OCI-LY3 (cell line): Measurements from ENCODE around the gene TMEM51.
A peak's percentile ranks its signal among the peaks of the same experiment; 100 is the strongest.

Experiments used
- H2AFZ ChIP-seq: fragments of 200-600, 300-600 bp; shearing (Covaris generic); 2 replicates; pipeline ENCODE4 v1.6.0; 2014; ENCODE audit warnings: antibody characterized with exemption, low read depth, low read length
- H3K27ac ChIP-seq: fragments of 200-600, 300-600 bp; sonication (generic); 2 replicates; pipeline ENCODE4 v1.5.1; 2014; ENCODE audit warnings: mild to moderate bottlenecking, low read length, moderate library complexity, mixed read lengths
- H3K27me3 ChIP-seq: fragments of 200-600, 300-600 bp; sonication (generic); 2 replicates; pipeline ENCODE4 v1.6.1; 2014; ENCODE audit warnings: low read depth, low read length, mixed read lengths
- H3K36me3 ChIP-seq: fragments of 200-600, 300-600 bp; sonication (generic); replicated peaks from 2 replicates; pipeline ENCODE3; 2014; ENCODE audit warnings: low read depth, low read length, mixed read lengths
- H3K4me1 ChIP-seq: fragments of 300-600, 200-600 bp; sonication (generic); 2 replicates; pipeline ENCODE4 v1.6.1; 2014; ENCODE audit warnings: low read length, mixed read lengths
- H3K4me2 ChIP-seq: fragments of 200-600, 300-600 bp; sonication (generic); 2 replicates; pipeline ENCODE4 v1.6.1; 2014; ENCODE audit warnings: low read length, mixed read lengths
- H3K4me3 ChIP-seq: fragments of 300-600, 200-600 bp; sonication (generic); 2 replicates; pipeline ENCODE4 v1.5.1; 2014; ENCODE audit warnings: antibody characterized with exemption, mild to moderate bottlenecking, low read length, moderate library complexity
- H3K79me2 ChIP-seq: fragments of 300-600, 200-600 bp; shearing (Covaris generic); 2 replicates; pipeline ENCODE4 v1.6.1; 2014; ENCODE audit warnings: mild to moderate bottlenecking, low read length, mixed read lengths
- H3K9ac ChIP-seq: fragments of 300-600, 200-600 bp; shearing (Covaris generic); 2 replicates; pipeline ENCODE4 v1.6.0; 2014; ENCODE audit warnings: mild to moderate bottlenecking, low read length, moderate library complexity
- H3K9me3 ChIP-seq: fragments of 200-600, 300-600 bp; shearing (Covaris generic); 2 replicates; pipeline ENCODE4 v1.6.1; 2014; ENCODE audit warnings: low read length, mixed read lengths; ENCODE audit not compliant: insufficient read depth
- H4K20me1 ChIP-seq: fragments of 200-600, 300-600 bp; sonication (generic); 2 replicates; pipeline ENCODE4 v1.6.1; 2016; ENCODE audit warnings: low read length, mixed read lengths; ENCODE audit not compliant: insufficient read depth
- CTCF ChIP-seq: fragments of 200-600, 300-600 bp; sonication (generic); IDR thresholded peaks from 2 replicates; pipeline ENCODE4 v1.5.1; 2014; ENCODE audit warnings: antibody characterized with exemption, low read length, low read depth
- EZH2phosphoT487 ChIP-seq: fragments of 200-600 bp; shearing (Covaris generic); IDR thresholded peaks from 2 replicates; pipeline ENCODE4 v1.6.1; 2018; ENCODE audit warnings: antibody characterized with exemption, mixed run types, low read depth

Gene TMEM51

GRCh38 chr1:15156807-15157380 lies 3.3 kb downstream of the TMEM51 start:
- Histone ChIP-seq H3K4me3 (peak overlapping the region; percentile 43), H3K4me1 (peaks cover 16% of the 10 kb centered on the region), H3K4me2 (peak overlapping the region; percentile 68; the same call in 1 of the 2 replicates), H3K27ac (no peak overlapping the region), H3K9me3 (no peaks in the 10 kb centered on the region), H3K27me3 (no peaks in the 10 kb centered on the region), H3K79me2 (no peaks in the 10 kb centered on the region), H2AFZ (peak overlapping the region; percentile 82), H4K20me1 (no peaks in the 10 kb centered on the region), H3K36me3 (no peaks in the 10 kb centered on the region), H3K9ac (no peak overlapping the region)
- no peak for TF ChIP-seq CTCF
- TF ChIP-seq EZH2phosphoT487, result no peak

GRCh38 chr1:15157524-15158399 lies 4.2 kb downstream of the TMEM51 start:
- no peaks in the 10 kb centered on the region for H3K79me2 ChIP-seq
- H3K9ac ChIP-seq, result no peak overlapping the region
- H3K4me1 ChIP-seq, result peaks cover 16% of the 10 kb centered on the region
- no peaks in the 10 kb centered on the region for H3K36me3 ChIP-seq
- H3K4me3 ChIP-seq, result no peak overlapping the region
- no peaks in the 10 kb centered on the region for H4K20me1 ChIP-seq
- H3K9me3 ChIP-seq, result no peaks in the 10 kb centered on the region
- no peak for TF ChIP-seq CTCF
- no peak for TF ChIP-seq EZH2phosphoT487
- H3K27ac ChIP-seq, result no peak overlapping the region
- H2AFZ ChIP-seq, result no peak overlapping the region
- H3K4me2 ChIP-seq, result no peak overlapping the region
- no peaks in the 10 kb centered on the region for H3K27me3 ChIP-seq

GRCh38 chr1:15158506-15159165 lies 5.1 kb downstream of the TMEM51 start:
- no peaks in the 10 kb centered on the region for H4K20me1 ChIP-seq
- no peaks in the 10 kb centered on the region for H3K9me3 ChIP-seq
- no peak overlapping the region for H3K27ac ChIP-seq
- no peak overlapping the region for H3K9ac ChIP-seq
- H3K4me3 ChIP-seq, result no peak overlapping the region
- TF ChIP-seq CTCF, result no peak
- no peak for TF ChIP-seq EZH2phosphoT487
- H2AFZ ChIP-seq, result no peak overlapping the region
- peaks cover 16% of the 10 kb centered on the region for H3K4me1 ChIP-seq
- H3K4me2 ChIP-seq, result no peak overlapping the region
- H3K79me2 ChIP-seq, result no peaks in the 10 kb centered on the region
- H3K36me3 ChIP-seq, result no peaks in the 10 kb centered on the region
- H3K27me3 ChIP-seq, result no peaks in the 10 kb centered on the region

GRCh38 chr1:15159166-15159555 lies 5.6 kb downstream of the TMEM51 start:
- Histone ChIP-seq H3K27me3 (no peaks in the 10 kb centered on the region), H3K36me3 (no peaks in the 10 kb centered on the region), H3K9ac (no peak overlapping the region), H3K4me2 (no peak overlapping the region), H4K20me1 (no peaks in the 10 kb centered on the region), H3K9me3 (no peaks in the 10 kb centered on the region), H3K27ac (no peak overlapping the region), H3K4me1 (peaks cover 16% of the 10 kb centered on the region), H2AFZ (no peak overlapping the region), H3K4me3 (no peak overlapping the region), H3K79me2 (no peaks in the 10 kb centered on the region)
- TF ChIP-seq CTCF (no peak), EZH2phosphoT487 (no peak)
